PC-3 (cell line): ENCODE measurements around the gene NEU4.

Experiments
- EZH2 ChIP-seq: fragments of 300-600 bp; sonication (generic); IDR thresholded peaks from one replicate; pipeline ENCODE4 v1.6.1; 2017; ENCODE audit warnings: antibody characterized with exemption, mild to moderate bottlenecking, low read length; ENCODE audit not compliant: unreplicated experiment
- TF ChIP-seq, protein P1 (sequence below): fragments of 300-600 bp; sonication (generic); conservative IDR thresholded peaks from 2 replicates; pipeline ENCODE4 v1.5.1; 2017; ENCODE audit warnings: antibody characterized with exemption, low read depth, mild to moderate bottlenecking, low read length

DNA sequence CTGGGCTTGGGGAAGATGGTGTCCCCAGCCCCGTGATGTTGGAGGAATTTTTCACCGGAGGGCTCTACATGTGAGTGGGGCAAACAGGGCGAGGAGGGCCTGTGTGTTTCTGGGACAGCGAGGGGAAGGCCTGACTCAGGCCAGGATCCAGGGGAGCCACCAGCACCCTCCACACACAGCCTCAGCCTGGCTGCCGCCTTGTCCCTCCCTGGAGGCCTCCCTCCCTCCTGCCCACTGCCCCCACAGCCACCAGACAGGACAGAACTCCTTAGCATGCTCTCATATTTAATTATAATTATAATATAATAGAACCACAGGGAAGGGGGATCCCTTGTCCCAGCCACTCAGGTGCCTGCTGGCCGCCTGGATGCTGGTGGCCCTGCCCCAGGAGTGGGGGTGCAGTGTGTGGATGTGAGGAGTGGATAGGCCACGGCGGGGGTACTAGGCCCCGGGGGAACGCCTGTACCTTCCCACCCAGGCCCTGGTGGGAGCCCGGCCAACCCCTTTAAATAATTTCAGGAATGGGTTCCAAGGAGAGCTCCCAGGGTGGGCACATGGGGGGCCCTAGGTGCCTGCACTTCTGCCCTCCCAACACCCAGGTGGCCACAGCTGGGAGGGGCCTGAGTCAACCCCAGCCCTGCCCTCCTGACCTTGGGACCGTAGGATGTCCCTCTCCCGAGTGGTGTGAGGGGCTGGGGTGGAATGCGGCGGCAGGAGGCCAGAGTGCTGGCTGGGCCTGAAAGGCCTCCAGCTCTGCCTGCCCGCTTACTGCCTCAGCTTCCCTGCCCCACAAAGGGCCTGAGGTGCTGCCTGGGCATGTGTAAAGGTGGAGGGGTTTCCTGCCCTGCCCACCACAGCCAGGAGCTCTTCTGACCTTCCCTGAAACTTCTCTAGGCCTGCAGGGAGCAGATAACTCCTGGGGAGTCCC, 40.9 kb downstream of the NEU4 start:
- TF ChIP-seq, protein P1, sequence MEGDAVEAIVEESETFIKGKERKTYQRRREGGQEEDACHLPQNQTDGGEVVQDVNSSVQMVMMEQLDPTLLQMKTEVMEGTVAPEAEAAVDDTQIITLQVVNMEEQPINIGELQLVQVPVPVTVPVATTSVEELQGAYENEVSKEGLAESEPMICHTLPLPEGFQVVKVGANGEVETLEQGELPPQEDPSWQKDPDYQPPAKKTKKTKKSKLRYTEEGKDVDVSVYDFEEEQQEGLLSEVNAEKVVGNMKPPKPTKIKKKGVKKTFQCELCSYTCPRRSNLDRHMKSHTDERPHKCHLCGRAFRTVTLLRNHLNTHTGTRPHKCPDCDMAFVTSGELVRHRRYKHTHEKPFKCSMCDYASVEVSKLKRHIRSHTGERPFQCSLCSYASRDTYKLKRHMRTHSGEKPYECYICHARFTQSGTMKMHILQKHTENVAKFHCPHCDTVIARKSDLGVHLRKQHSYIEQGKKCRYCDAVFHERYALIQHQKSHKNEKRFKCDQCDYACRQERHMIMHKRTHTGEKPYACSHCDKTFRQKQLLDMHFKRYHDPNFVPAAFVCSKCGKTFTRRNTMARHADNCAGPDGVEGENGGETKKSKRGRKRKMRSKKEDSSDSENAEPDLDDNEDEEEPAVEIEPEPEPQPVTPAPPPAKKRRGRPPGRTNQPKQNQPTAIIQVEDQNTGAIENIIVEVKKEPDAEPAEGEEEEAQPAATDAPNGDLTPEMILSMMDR, result no peak
- no peak for TF ChIP-seq EZH2
